Esophagus squamous epithelium (tissue), 4 donors: ENCODE measurements around the gene GPA33.

ENCODE experiments used
- CTCF ChIP-seq, 6 experiments: fragments of 450-650 bp in 4 of 6; fragments of 200-600 bp in 2 of 6; sonication (generic) in 2 of 6; IDR thresholded peaks; one replicate each; pipeline ENCODE4 v1.5.1; 2016 to 2019; ENCODE audit warnings: antibody characterized with exemption in 6 of 6, mild to moderate bottlenecking in 4 of 6, moderate library complexity in 4 of 6
- POLR2A ChIP-seq, 4 donors: fragments of 450-650 bp; IDR thresholded peaks; one replicate each; pipeline ENCODE4 v1.6.1; 2017; ENCODE audit warnings: antibody characterized with exemption in 4 of 4, mild to moderate bottlenecking in 4 of 4, moderate library complexity in 3 of 4

- TF ChIP-seq POLR2A (IDR thresholded peaks at IDR 0.05): no peak
- TF ChIP-seq CTCF (IDR thresholded peaks at IDR 0.05): no peak
These were observed 29.1 kb downstream of the GPA33 start for GRCh38 chr1:167061073-167061464.
